Activated CD4-positive, CD25-positive, alpha-beta regulatory T cell (primary cell): ENCODE results near the gene PCDH1.
"Not testable (repeated sequence)": the region's sequence is repeated elsewhere in the genome, so short reads cannot be mapped to it uniquely, and the experiment has no call there.

Source experiments
- DNase-seq, 4 experiments: peaks; one replicate each; lab custom pipeline; 2025; lab: John Stamatoyannopoulos, UW

The PCDH1 gene

DNA sequence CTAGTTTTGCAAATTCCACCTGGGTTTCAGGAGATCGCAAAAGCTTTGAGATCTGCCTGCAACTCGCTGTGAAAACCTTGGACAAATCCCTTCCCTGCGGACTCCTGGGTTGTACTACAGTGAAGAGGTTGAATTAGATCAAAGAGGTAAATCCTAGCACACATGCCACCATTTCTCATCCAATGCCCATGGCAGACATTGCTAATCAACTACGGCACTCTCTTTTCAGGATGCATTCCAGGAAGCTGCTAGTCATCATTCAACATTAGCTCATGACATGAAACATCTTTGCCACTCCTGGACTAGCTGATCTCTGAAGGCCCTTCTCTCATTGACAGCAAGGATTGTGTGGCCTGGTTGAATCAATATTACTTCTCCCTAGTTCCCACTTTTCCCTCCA is 46.1 kb downstream of the PCDH1 start:
- DNase-seq, result no peak

DNA sequence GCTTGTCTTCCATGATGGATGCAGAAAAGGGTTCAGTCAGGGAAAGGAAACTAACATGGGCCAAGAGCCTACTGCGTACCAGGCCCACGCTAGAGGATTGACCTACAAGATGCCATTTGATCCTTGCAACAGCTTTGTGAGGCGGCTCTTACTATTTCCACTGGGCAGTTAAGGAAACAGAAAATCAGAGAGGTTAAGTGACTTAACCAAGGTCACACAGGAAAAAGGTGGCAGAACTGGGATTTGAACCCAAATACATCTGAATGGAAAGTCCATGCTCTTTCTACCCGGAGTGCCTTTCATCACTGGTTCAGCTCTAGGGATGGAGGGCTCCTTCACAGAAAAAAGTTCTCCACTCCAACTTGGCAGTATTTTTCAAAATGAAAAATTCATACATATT is 50.0 kb downstream of the PCDH1 start:
- DNase-seq, result no peak

DNA sequence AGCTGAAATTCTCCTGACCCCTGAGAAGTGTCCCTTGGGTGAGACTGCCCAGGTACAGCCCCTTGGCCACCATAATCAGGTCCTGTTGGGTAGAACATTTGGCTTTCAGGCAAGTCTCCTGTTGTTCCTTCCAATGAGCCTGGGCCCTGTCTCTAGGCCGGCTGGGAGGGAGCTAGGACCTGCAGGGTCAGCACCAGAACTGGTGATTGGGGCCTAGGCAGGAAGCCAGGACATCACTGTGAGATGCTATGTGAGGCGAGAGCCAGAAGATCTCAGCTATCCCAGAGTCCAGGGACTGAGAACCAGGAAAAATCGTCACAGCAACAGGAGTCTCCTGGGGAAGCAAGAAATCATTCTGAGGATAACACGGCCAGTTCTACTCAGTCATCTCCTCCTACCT is 51.5 kb downstream of the PCDH1 start:
- DNase-seq, result no peak

DNA sequence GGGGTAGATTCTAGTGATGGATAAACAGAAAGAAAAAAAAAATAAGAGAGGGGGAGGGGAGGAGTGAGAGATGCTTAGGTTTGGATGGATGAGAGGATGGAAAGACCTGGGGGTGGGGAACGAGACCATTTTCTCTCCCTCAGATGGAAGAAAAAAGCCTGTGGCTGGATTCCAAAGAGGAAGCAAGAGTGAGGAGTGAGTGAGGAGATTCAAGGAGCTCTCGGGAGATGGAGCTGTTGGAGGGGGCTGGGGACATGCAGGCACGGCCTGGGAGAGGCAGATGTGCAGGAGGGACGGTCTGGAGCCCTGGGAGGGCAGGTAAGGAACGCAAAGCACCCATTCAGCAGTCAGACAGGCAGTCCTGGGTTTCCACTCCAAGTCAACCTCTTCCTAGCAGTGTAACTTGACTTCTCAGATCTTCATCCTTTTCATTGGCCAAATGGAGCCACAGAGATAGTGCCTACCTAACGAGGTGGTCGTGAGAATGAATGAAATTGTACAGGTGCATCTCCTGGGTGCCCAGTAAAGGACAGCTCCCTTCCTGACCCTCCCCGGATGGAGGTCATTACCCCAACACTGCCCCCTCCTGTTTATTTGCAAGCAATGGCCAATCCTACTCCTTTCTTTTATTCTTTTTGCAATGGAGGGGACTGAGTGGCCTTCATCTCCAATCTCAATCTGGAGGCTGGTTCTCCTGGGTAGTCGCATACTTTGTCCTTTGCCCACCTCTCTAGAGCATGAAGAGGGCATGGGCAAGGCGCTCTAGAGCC is 52.2 kb downstream of the PCDH1 start:
- no peak for DNase-seq

DNA sequence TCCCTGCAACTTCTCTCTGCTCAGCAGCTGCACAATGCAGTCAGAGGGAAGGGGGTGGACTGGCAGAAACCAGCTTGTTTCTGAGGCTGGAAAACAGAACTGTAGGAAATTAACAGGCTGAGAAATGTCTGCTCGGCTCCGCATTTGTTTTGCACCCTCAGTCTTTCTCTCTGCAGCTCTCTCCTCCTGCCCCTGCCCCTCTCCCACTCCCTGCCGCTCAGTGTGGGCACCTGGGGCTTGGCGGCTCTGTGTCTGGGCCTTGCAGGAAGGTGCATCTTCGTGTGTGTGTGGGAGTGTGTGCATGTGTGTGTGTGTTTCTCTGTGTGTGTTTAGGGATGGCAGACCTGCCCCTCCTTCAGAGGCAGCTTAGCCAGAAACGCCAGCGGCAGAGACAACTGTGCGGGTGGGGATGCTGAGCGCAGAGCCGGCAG is 53.0 kb downstream of the PCDH1 start:
- DNase-seq, result no peak

DNA sequence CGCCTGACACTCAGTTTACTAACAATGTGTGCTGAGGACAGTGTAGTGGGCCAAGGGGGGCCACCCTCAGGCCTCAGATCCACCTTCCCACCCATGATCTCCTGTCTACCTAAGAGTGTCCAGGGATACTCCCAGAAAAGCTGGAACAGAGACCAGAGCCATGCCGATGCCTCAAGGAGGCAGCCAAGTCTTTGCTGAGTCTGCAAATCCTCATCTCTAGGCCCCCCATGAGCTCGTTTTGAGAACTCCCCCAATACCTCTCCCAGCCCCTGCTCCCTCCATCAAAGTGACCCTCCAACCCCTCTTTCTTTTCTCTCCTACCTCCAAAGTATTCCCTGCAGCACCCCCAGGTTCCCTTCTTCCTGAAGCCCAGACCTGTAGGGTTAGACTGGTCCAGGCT is 53.5 kb downstream of the PCDH1 start:
- DNase-seq, result no peak

DNA sequence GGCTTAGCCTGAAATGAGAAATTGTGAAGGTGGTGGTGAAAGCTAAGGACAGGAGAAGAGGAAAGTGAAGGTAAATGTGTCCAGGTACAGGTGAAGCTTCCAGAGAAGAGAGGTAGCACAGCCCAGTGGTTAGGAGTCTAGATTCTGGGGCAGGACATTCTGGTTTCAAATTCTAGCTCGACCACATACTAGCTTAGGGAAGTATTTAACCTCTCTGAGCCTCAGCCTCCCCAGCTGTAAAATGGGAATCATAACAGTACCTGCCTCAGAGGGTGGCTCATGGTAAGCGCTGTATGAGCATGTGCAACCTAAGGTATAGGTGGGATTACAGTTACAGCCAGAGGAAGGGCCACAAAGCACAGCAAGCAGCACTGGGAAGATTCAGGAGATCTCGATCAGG is 55.2 kb downstream of the PCDH1 start:
- DNase-seq, result no peak

DNA sequence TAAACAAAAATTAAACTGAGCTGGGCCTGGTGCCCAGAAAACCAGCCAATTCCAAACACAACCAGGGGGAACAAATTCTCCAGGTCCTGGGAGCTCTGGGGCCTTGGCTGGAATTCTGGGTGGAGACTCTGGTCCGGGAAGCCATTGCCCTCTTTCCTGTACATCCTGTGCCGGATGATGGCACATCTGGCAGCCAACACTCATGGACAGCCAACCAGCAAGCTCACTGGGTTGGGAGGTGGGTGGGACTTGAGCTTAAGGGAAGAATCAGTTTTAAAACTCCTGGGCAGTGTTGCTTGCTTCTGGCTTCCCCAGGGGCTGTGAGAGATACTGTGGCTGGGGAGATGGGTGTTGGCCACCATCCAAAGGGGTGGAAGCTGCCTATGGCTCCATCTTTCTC is 56.1 kb downstream of the PCDH1 start:
- DNase-seq, result no peak

DNA sequence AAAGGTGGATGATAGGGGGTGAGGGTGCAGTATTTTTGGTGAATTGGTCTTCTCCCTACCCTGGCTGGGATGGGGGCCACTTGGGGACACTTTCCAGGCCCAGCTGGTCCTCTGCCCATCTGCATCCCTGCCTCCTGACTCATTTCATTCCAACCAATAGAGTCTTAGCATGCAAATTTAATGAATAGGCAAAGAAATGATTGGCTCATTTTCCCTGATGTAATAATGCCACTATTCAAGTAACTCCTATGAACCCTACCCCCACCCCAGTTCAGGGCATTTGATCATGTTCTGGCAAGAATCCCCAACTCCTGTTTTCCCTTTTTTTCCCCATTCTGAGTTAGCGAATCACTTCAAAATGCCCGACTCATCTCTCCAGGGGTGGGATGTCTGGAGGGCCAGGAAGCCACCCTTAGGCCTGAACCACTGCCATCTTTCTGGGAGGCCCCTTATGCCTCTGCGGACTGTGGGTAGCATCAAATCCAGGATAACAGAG is 56.7 kb downstream of the PCDH1 start:
- DNase-seq, result no peak

DNA sequence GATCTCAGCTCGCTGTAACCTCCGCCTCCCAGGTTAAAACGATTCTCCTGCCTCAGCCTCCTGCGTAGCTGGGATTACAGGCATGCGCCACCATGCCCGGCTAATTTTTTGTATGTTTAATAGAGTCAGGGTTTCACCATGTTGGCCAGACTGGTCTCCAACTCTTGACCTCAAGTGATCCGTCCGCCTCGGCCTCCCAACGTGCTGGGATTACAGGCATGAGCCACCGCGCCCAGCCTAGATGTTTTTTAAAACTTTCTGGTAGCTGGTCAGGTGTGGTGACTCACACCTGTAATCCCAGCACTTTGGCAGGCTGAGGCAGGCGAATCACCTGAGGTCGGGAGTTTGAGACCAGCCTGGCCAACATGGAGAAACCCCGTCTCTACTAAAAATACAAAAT is 57.5 kb downstream of the PCDH1 start:
- not testable (repeated sequence) for DNase-seq

DNA sequence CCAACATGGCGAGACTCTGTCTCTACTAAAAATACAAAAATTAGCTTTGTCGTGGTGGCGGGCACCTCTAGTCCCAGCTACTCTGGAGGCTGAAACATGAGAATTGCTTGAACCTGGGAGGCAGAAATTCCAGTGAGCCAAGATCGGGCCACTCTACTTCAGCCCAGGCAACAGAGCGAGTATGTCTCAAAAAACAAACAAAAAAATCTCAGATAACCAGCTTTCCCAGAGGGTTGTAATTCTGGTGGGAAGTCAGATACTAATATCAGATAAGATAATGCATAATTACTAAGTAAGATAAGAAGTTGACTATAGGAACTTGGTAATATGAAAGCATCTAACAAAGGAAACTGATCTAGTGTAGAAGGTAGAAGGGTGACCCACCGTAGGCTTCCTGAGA is 60.6 kb downstream of the PCDH1 start:
- no peak for DNase-seq

DNA sequence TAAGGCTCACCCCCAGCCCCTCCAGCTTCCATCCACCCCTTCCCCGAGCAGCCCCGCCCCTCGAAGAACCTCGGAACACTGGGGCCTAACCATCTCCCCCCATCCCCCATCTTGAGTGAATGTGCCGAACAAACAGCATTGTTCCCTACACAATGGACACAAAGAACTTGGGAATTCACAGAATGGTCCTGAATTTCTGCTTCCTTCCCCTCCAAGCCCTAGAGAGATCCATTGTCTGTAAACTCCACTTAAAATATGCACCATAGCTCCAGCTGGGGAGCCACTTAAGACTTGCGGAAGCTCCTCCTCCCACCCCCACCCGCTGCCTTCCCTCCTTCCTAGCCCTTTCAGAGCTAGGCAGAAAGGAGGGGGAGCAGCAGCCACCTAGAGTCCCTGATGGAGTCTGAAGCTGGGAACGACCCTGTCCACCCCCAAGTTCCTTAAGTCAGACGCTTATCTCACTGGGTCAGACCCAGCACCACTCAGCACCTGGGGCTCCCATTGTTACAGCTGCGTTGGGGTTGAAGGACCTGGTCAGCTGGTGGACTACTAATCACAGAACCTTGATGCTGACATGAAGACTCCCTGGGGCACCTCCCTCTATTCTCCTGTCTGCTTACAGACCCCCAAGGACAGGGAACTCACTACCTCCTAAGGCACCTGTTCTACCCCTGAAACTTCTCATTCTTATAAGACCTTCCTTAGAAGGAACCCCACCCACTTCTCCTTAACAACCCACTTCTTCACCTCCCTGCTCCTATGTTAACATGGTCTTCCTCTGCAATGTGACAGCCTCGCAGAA is 61.4 kb downstream of the PCDH1 start:
- DNase-seq, result no peak

DNA sequence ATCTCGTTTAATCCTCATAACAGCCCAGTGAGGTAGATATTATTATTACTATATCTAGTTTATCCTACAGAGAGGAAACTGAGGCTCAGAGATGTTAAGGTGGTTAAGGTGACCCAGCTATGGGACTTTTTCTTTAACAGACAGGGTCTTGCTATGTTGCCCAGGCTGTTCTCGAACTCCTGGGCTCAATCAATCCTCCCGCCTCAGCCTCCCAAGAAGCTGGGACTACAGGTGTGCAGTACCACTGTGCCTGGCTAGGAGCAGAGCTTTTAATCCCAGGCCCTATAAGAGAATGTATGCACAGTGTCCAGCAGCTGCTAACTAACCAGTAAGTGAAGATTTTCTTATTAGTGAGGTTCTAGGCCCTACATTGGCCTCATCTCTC is 62.4 kb downstream of the PCDH1 start:
- DNase-seq, result no peak

DNA sequence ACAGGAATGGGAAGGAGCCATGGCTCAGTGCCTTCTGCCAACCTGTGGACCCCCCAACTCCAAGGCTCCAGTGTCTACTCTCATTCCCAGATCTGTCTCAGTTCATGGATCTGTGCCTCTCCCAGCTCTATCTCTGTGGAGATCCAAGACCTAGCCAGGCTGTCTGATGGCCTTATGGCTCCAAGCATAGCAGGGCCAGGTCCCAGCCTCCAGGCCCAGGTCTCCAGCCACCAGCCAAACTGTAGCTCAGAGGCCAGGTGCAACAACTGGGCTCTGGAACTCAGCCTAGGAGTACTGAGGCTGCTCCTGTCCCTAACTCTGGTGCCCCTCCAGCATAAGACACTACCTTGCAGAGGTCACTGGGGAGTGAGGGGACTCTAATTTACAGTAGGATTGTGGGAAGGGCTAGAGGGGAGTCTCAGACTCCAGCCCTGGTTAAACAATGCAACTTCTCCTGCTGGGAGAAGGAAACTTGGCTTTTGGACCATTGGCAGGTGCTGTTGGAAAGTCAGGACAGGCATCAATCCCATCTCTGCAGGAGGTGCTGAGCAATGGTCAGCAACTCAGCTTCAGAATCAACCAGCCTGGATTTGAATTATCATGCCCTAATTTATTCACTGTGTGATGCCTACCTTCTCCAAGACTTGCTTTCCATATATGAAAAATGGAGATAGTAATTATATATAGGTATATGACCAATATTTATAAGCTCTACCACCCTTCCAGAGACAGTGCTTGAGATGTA is 63.0 kb downstream of the PCDH1 start:
- DNase-seq, result no peak

DNA sequence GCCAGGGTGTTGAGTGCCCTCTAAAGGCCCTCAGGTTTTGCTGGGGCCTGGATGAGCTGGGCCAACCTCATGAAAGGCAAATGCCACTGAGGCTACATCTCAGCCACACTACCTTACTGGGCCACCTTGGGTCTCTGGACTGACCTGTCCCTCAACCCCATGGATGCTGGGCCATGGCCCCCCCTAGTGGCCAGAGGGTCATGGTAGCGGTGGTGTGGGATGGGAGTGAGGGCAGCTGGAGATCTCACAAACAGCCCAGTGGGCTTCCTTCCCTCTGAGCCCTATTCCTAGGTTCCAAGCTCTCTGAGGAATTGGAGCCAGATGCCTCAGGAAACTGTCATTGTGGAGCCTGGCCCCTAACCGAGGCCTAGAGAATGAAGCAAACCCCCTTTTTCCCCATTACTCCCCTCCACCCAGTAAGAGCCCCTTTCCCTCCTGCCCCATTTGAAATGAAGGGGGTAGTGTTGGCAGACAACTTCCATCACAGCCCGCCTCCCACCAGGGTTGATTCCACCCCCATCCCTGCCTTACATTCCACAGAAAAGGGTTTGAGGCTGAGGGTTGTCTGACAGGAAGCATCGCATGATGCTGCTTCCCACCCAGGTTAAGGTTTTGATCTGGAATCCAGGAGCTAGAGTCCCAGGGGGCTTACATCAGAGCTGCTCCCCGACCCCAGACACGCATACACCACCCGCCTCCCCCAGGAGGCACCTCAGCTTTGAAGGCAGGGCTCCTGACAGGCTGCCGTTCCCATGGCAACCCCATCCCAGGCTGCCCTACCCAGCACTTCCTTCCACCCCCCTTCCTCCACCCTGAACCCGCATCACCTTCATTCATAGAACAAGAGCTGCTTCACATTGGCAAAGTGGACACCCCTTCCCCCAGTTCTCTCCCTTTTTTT is 63.9 kb downstream of the PCDH1 start:
- peak in 3 of 4 experiments; percentile 7 to 13 (median 11) for DNase-seq

DNA sequence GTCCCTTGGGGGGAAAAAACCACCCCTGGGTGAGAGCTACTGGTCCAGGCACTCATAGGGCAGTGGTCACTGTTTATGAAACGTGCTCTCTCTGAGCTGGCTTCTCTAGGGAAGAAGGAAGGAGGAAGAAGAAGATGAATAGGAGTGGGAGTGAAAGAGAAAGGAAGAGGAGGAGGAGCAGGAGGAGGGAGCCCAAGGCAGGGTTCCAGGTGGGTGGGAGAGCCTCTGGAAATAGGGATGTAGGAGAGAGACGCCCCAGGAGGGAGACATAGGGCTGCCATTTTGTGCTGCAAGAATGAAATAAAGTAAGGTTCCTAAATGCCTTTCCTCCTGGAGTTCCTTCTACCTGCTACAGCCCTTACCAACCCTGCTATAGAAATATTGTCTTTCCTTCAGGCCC is 65.7 kb downstream of the PCDH1 start:
- no peak for DNase-seq

DNA sequence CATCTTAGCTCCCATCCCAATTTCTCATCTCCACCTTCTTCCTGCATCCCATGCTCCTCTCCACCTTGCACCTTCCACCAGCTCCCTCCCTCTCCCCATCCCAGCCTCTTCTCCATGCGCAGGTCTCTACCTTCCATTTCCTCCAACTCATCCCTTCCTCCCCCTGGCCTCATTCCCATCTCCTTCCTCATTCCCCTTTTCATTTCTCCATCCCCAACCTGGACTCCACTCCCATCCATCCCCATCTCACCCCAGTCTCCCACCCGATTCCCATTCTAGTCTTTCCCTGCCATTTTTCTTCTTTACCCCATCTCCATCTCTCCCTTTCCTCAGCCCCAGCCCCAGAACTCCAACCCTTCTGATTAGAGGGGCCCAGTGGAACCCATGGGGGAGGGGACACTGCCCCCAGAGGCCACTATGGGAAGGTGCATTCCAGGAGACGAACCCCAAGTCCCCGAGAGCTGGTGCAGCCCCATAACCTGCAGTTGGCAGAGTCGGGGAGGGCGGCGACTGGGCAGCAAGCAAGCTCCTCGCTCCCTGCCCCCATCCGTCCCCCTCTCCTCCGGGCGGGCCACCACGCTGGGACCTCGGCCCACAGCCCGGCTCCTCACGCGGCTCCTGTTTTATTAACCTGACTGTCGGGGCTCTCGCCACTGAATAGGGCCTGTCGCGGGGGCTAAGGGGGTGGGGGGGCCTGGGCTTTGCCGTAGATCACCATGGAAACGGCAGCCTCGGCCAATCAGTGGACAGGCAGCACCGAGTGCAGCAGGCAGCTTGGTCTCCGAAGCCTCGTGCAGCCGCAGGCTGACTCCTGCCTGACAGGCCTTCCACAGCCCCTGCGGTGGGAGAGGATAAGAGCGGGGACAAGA is 66.7 kb downstream of the PCDH1 start:
- no peak for DNase-seq

DNA sequence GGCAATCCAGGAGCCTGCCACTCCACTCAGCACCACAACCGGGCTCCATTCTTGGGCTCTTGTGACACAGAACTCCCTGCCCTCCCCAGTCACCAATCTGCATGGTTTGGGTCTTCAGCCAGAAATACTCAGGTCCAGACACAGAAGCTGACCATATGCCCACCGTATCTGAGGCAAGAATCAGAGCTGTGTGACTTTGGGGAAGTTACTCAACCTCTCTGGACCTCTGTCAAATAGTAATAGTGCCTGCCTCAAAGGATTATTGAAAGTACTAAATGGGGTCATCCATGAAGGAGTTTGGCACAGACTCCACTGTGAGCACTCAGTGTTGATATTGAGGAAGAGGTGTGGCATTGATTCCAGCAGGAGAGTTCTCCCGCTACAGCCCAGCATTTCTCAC is 67.5 kb downstream of the PCDH1 start:
- no peak for DNase-seq

DNA sequence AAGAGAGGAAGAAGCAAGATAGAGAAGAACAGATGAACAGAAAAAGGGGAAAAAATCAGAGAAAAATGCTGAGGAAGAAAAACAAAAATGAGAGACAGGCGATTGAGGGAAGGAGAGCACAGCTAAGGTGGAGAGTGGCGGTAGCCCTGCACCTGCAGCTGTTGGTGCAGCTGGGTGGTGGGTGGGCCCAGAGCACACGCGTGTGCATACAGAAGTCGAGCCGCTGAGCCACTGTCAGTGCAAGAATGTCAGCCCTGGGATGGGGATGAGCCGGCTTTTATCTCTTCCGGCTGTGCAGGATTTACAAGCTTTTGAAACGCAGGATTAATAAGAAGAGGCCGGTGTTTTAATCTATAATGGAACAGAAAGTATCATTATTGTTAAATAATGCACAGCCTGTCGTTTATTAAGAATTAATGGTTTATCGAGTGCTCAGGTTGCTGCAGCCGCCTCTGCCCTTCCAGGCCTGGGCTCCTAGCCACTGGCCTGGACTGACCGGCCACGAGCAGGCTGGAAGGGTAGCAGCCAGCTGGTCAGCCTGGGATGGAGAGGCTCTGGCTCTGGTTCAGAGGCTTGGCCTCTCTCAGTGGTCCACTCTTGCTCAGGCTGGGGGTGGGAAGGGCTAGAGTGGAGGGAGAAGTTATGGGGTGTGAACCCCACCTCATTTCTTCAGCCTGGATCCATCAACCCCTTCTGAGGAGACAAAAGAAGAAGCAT is 68.7 kb downstream of the PCDH1 start:
- DNase-seq, result no peak

DNA sequence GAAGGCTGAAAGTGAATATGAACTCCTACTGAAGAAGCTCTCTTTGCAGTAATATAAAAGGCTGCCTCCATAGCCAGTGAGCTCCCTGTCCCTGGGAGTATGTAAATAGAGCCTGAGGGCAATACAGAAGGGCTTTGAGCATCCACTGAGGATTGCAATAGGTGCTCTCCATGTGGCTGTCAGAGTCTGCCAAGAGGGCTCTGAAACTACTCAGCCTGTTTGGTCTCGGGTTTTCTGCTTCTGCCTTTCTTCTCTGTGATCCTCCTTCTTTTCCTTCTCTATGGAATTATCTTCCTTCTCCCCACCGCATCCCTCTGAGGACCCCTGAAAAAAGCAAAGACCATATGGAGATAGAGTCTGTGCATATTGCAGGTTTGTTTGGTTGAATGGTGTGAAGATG is 69.4 kb downstream of the PCDH1 start:
- DNase-seq, result no peak
